Breast epithelium (tissue), 3 donors: Measurements from ENCODE around the gene ZNF423.

Experiments used
- CTCF ChIP-seq, 3 donors: fragments of 450-650 bp; IDR thresholded peaks; one replicate each; pipeline ENCODE4 v1.5.1; 2016 to 2017; ENCODE audit warnings: antibody characterized with exemption in 3 of 3, mild to moderate bottlenecking in 3 of 3, moderate library complexity in 3 of 3
- POLR2A ChIP-seq: fragments of 450-650 bp; IDR thresholded peaks from one replicate; pipeline ENCODE4 v1.6.1; 2016; ENCODE audit warnings: antibody characterized with exemption, mild to moderate bottlenecking, moderate library complexity

GRCh38 chr16:49629851-49630250, 226.1 kb downstream of the ZNF423 start:
- TF ChIP-seq CTCF (IDR thresholded peaks at IDR 0.05) (no peak), POLR2A (no peak)
